ELR (cell line): ENCODE data around the gene FAHD2B.
"Not testable (repeated sequence)": the region's sequence is repeated elsewhere in the genome, so short reads cannot be mapped to it uniquely, and the experiment has no call there.

Source experiments
- DNase-seq: peaks from one replicate; pipeline ENCODE4 v3.0.0-alpha.2; 2015; ENCODE audit warnings: low read depth

Gene FAHD2B

GRCh38 chr2:97067279-97068004, 27.2 kb downstream of the FAHD2B start:
- DNase-seq: no peak

DNA sequence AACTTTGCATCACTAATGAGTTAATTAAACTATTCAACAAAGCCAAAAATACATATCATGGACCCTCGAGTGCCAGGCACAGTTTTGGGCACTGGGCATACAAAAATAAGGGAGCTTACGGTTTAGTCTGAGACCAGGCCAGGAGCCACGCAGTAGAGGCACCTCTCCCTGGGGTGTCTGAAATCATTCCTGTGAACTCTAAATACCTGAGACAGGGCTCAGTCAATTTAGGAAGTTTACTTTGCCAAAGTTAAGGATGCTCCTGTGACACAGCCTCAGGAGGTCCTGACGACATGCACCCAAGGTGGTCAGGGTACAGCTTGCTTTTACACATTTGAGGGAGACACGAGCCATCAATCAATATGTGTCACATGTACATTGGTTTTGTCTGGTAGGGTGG, 28.7 kb downstream of the FAHD2B start:
- not testable (repeated sequence) for DNase-seq

DNA sequence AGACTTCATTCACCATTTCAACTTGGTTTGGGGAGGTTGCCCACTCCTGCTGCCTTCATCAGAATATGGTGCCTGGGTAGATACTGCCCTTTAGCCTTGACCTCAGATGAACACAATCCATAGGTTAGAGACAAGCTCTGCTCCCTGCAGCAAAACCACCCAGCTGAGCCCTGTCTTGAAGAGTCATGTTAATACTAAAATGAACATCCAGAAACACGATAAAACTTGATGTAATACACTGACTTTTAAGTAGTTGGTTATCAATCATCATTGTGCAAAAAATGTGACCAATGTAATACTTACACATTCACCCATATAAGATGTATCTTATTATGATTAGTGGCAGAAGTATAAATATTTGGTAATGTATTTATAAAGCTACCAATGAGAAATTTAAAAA, 32.7 kb downstream of the FAHD2B start:
- not testable (repeated sequence) for DNase-seq

GRCh38 chr2:97059782-97060181, 34.9 kb downstream of the FAHD2B start:
- not testable (repeated sequence) for DNase-seq

DNA sequence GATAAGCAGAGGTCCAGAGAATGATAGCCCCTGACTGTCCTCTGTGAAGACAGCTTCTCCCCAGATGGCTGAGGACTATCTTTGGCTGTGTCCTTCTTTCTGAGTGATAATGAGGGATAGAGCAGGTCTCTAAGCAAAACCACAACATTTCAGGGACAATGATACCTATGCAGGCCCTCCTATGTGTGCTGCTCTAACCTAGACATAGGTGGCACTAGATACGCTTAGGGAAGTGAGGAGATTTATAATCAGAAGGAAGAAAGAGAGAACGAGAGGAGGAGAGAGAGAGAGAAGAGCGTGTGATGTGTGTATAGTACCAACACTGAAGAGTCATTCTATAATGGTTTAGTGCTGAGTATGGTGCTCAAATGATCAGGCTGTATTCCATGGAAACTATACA, 38.5 kb downstream of the FAHD2B start:
- not testable (repeated sequence) for DNase-seq

GRCh38 chr2:97050032-97050431, 44.6 kb downstream of the FAHD2B start:
- not testable (repeated sequence) for DNase-seq

DNA sequence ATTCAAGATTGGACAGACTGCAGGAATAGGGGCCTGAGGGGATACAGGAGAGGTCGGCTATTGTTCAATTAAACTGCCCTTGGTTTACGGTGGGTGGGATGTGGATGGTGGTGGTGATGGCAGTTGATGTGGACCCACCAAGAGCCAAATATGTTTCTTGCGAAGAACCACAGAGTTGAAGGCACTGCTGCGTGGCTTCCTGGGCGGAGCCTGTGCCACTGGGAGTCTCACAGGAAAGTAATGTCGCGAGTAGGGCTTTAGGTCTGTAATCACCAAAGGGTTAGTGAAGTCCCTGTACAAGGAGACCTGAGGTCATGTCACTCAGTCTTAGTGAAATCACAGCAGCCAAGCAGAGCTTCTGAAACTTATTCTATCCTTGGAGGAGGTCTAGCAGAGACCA, 46.2 kb downstream of the FAHD2B start:
- DNase-seq: not testable (repeated sequence)

DNA sequence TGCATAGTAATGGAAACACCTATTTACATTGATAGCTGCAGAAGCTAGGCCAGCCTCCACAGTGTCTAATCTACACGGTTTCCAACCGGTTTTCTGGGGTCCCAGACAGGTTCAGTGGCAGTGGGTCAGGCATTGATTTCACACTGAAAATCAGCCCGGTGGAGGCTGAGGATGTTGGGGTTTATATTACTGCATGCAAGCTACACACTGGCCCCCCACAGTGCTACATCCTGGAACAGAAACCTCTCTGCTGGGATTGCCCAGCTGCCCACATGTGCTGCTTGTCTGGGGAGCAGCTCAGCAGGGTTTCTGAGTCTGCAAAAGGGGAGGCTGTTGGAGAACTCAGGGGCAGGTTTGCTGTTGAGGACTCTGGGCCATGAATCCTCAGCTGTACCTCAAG, 48.0 kb downstream of the FAHD2B start:
- not testable (repeated sequence) for DNase-seq

- not testable (repeated sequence) for DNase-seq
Measured at GRCh38 chr2:97045895-97046499, 48.7 kb downstream of the FAHD2B start.
